ENCODE data around the gene CARF.

Gene CARF

GRCh38 chr2:203025592-203025991 lies 113.5 kb downstream of the CARF start:
- no peak for DNase-seq

GRCh38 chr2:203030545-203030944 lies 118.5 kb downstream of the CARF start:
- no peak for DNase-seq

- no peak for DNase-seq
These were observed 118.9 kb downstream of the CARF start for GRCh38 chr2:203030991-203031390.

GRCh38 chr2:203033395-203033794 lies 121.3 kb downstream of the CARF start:
- DNase-seq = no peak

- DNase-seq = no peak
These were observed 123.9 kb downstream of the CARF start for GRCh38 chr2:203035879-203036470.
